DND-41 (cell line): Measurements from ENCODE around the gene MRPS18A.

Experiments used
- ATAC-seq: fragments of 200-7000 bp; cut with Tn5 transposase; 3 replicates; pipeline ENCODE4 v1.9.1; 2021; ENCODE audit warnings: low read depth; ENCODE audit not compliant: insufficient read depth
- DNase-seq: peaks from one replicate; pipeline ENCODE4 v3.0.0-alpha.2; 2020
- H2AFZ ChIP-seq: 2 replicates; pipeline ENCODE4 v1.6.0; 2012; ENCODE audit warnings: low read depth, low read length
- H3K27ac ChIP-seq: 2 replicates; pipeline ENCODE4 v1.5.1; 2012; ENCODE audit warnings: low read length, inconsistent platforms
- H3K27me3 ChIP-seq: fragments of 200-600 bp; sonication (generic); 2 replicates; pipeline ENCODE4 v1.6.0; 2012; ENCODE audit warnings: low read length, mild to moderate bottlenecking, inconsistent platforms; ENCODE audit not compliant: insufficient read depth, poor library complexity
- H3K36me3 ChIP-seq: 2 replicates; pipeline ENCODE4 v1.5.1; 2012; ENCODE audit warnings: low read length, inconsistent platforms; ENCODE audit not compliant: insufficient read depth
- H3K4me1 ChIP-seq: 2 replicates; pipeline ENCODE4 v1.5.1; 2012; ENCODE audit warnings: mild to moderate bottlenecking, low read length; ENCODE audit not compliant: insufficient read depth
- H3K4me2 ChIP-seq: 2 replicates; pipeline ENCODE4 v1.6.0; 2012; ENCODE audit warnings: mild to moderate bottlenecking, moderate library complexity, low read length, inconsistent platforms; ENCODE audit not compliant: insufficient read depth
- H3K4me3 ChIP-seq, 2 experiments: fragments of 200-600 bp in 1 of 2; shearing (Covaris generic) in 1 of 2; 2 replicates each; pipeline ENCODE4 v1.5.1; 2012 to 2016; ENCODE audit warnings: inconsistent platforms in 2 of 2, low read length in 2 of 2, mild to moderate bottlenecking in 2 of 2, low read depth in 1 of 2, moderate library complexity in 1 of 2
- H3K79me2 ChIP-seq: 2 replicates; pipeline ENCODE4 v1.6.0; 2012; ENCODE audit warnings: low read length, inconsistent platforms; ENCODE audit not compliant: insufficient read depth
- H3K9ac ChIP-seq: 2 replicates; pipeline ENCODE4 v1.6.0; 2012; ENCODE audit warnings: low read depth, mild to moderate bottlenecking, inconsistent platforms, low read length, moderate library complexity
- H3K9me3 ChIP-seq: 2 replicates; pipeline ENCODE4 v1.5.1; 2012; ENCODE audit warnings: low read length, moderate library complexity, mild to moderate bottlenecking, inconsistent platforms; ENCODE audit not compliant: insufficient read depth, severe bottlenecking
- H4K20me1 ChIP-seq: 2 replicates; pipeline ENCODE4 v1.6.0; 2012; ENCODE audit warnings: low read length; ENCODE audit not compliant: insufficient read depth
- CTCF ChIP-seq: IDR thresholded peaks from 2 replicates; pipeline ENCODE4 v1.5.1; 2012; ENCODE audit warnings: borderline replicate concordance, low read length, moderate library complexity, mild to moderate bottlenecking; ENCODE audit not compliant: poor library complexity, severe bottlenecking; ENCODE audit errors: extremely low read depth
- EZH2 ChIP-seq: IDR thresholded peaks from 3 replicates; pipeline ENCODE4 v1.6.1; 2012; ENCODE audit warnings: borderline replicate concordance, low read depth, mild to moderate bottlenecking, moderate library complexity, low read length, inconsistent platforms; ENCODE audit not compliant: severe bottlenecking

Gene MRPS18A

GRCh38 chr6:43718387-43719105 is 31.0 kb upstream of the MRPS18A start:
- Histone ChIP-seq H3K79me2 (no peaks in the 10 kb centered on the region), H3K36me3 (no peaks in the 10 kb centered on the region), H3K9me3 (no peaks in the 10 kb centered on the region), H3K27ac (no peak overlapping the region), H4K20me1 (peaks cover 22% of the 10 kb centered on the region; the same call in 1 of the 2 replicates), H3K4me1 (no peaks in the 10 kb centered on the region), H3K9ac (no peak overlapping the region), H3K4me2 (no peak overlapping the region), H2AFZ (no peak overlapping the region), H3K4me3 (no peak overlapping the region), H3K27me3 (peaks cover 22% of the 10 kb centered on the region)
- ATAC-seq (no peak), DNase-seq (no peak)
- TF ChIP-seq CTCF (no peak), EZH2 (no peak)

DNA sequence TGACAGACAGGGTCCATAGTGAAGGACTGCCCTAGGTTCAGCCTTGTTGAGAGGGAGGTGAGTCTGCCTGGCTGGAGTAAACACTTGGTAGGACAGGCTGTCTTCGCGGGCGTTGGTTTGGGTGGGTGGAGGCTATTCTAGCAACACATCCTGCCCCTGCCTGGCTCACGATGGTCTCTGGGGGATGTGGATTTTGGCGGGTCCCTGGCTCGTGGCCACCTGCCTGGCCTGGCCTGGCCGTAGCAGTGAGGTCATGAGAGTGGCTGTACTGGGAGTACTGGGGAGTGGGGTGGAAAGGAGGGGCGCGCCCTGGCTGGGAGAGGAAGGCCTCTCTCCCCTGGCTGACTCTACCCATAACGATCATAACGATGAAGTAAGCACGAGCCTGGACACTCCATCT is 30.2 kb upstream of the MRPS18A start:
- H3K4me2 ChIP-seq: no peak overlapping the region
- H3K9me3 ChIP-seq: no peaks in the 10 kb centered on the region
- no peak for DNase-seq
- no peak overlapping the region for H3K9ac ChIP-seq
- no peaks in the 10 kb centered on the region for H3K4me1 ChIP-seq
- H3K36me3 ChIP-seq: no peaks in the 10 kb centered on the region
- peaks cover 22% of the 10 kb centered on the region; the same call in 1 of the 2 replicates for H4K20me1 ChIP-seq
- ATAC-seq: no peak
- TF ChIP-seq EZH2 (no peak), CTCF (no peak)
- H2AFZ ChIP-seq: no peak overlapping the region
- no peaks in the 10 kb centered on the region for H3K79me2 ChIP-seq
- no peak overlapping the region for H3K4me3 ChIP-seq
- no peak overlapping the region for H3K27ac ChIP-seq
- H3K27me3 ChIP-seq: peaks cover 22% of the 10 kb centered on the region

GRCh38 chr6:43717389-43717788 is 29.8 kb upstream of the MRPS18A start:
- H3K9me3 ChIP-seq: no peaks in the 10 kb centered on the region
- no peak overlapping the region for H2AFZ ChIP-seq
- no peak overlapping the region for H3K27ac ChIP-seq
- no peak for DNase-seq
- H3K4me2 ChIP-seq: no peak overlapping the region
- no peaks in the 10 kb centered on the region for H3K36me3 ChIP-seq
- no peak for ATAC-seq
- H3K79me2 ChIP-seq: no peaks in the 10 kb centered on the region
- no peak for TF ChIP-seq EZH2
- TF ChIP-seq CTCF: no peak
- no peak overlapping the region for H3K9ac ChIP-seq
- H3K27me3 ChIP-seq: peaks cover 20% of the 10 kb centered on the region
- no peak overlapping the region for H3K4me3 ChIP-seq
- H4K20me1 ChIP-seq: peaks cover 22% of the 10 kb centered on the region; the same call in 1 of the 2 replicates
- H3K4me1 ChIP-seq: no peaks in the 10 kb centered on the region
